ENCODE data around the gene KCP. TPM values are rescaled to one million over a fixed set of nuclear protein-coding genes. Genes with fewer than 3 reads are reported as not detected.

Gene KCP
- total RNA-seq, 1 experiment from 2014 or later, result 5.3 TPM

DNA sequence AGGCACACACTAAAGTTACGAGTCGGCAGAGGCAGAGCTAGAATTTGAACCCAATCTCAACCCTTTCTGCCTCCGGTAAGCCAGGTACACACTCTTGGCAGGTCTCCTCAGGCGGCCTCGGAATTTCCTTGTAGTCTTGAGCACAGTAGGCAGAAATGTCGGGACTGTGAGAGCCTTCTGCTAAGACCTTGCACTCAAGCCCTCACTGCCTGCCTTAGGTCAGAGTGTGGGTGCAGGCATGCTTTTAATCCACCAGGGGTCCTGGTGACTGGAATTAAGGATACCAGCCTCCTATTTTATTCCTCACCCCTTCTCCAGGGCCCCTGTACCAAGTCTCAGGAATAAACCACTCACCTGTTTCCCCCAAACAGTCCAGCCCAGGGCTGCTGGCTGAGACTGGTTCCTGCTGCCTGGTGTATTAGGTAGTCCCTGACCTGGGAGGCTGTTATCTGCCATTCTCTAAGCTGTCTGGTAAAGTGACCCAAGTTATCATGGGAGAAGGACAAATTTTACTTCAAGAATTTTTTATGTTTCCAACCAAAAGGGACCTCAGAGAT is 47.0 kb downstream of the KCP start:
- Histone ChIP-seq H4K8ac (replicated peaks; ENCODE audit: insufficient read length, low read depth, low read length) (no peak overlapping the region), H2BK120ac (ENCODE audit: low read depth, low read length, poor library complexity, severe bottlenecking) (no peak overlapping the region), H3K23me2 (ENCODE audit: insufficient read length, low read depth, low read length, poor library complexity, severe bottlenecking) (peaks cover 8% of the 10 kb centered on the region), H3K56ac (ENCODE audit: insufficient read length, low read depth, low read length) (no peak overlapping the region), H3T11ph (ENCODE audit: low read length) (no peak overlapping the region), H4K91ac (ENCODE audit: insufficient read length, low read depth, low read length) (no peak overlapping the region), H3K4me2 (ENCODE audit: insufficient read depth, insufficient read length, low read length) (peak overlapping the region; percentile 96), H3K14ac (ENCODE audit: insufficient read depth, low read length) (no peak overlapping the region), H3K27ac (ENCODE audit: insufficient read length, low read depth, low read length) (no peak overlapping the region), H3K9ac (ENCODE audit: extremely low read depth, insufficient read length, low read length) (peak overlapping the region; percentile 56), H2AFZ (ENCODE audit: low read length) (no peak overlapping the region), H2AK5ac (ENCODE audit: insufficient read length, low read length) (no peak overlapping the region), H3K4ac (ENCODE audit: low read depth, low read length) (no peak overlapping the region), H4K20me1 (ENCODE audit: control insufficient read depth, insufficient read depth, insufficient read length) (no peaks in the 10 kb centered on the region), H2BK20ac (ENCODE audit: low read depth, low read length, poor library complexity, severe bottlenecking) (no peak overlapping the region), H4K5ac (ENCODE audit: insufficient read length, low read depth, low read length) (no peak overlapping the region), H3K23ac (ENCODE audit: insufficient read length, low read depth, low read length) (no peak overlapping the region), H3K9me3 (ENCODE audit: control insufficient read depth, low read depth, low read length) (no peaks in the 10 kb centered on the region), H2BK12ac (ENCODE audit: insufficient read length, low read depth, low read length) (no peak overlapping the region), H2BK5ac (ENCODE audit: insufficient read length, low read length) (no peak overlapping the region), H3K79me1 (ENCODE audit: insufficient read depth, low read depth, low read length, poor library complexity, severe bottlenecking) (no peaks in the 10 kb centered on the region), H3K79me2 (ENCODE audit: insufficient read depth, low read length) (no peaks in the 10 kb centered on the region; the same call in 1 of the 2 replicates), H3K27me3 (ENCODE audit: insufficient read depth, low read length) (no peaks in the 10 kb centered on the region; the same call in 1 of the 2 replicates), H3K4me1 (ENCODE audit: insufficient read depth, low read length) (0 out of 2 replicates have a peak, but pooled peaks cover 3% of the 10 kb centered on the region), H2BK15ac (ENCODE audit: low read depth, low read length) (no peak overlapping the region), H3K18ac (ENCODE audit: insufficient read length, low read depth, low read length) (no peak overlapping the region)
- H3K4me3 Mint-ChIP-seq, result peak overlapping the region; percentile 97 to 98
- no CpG with 5 or more reads among the region's 6 CpGs for whole genome bisulfite sequencing (ENCODE audit: extremely low coverage, insufficient read length, low lambda C conversion rate)
- TF ChIP-seq, protein P1, sequence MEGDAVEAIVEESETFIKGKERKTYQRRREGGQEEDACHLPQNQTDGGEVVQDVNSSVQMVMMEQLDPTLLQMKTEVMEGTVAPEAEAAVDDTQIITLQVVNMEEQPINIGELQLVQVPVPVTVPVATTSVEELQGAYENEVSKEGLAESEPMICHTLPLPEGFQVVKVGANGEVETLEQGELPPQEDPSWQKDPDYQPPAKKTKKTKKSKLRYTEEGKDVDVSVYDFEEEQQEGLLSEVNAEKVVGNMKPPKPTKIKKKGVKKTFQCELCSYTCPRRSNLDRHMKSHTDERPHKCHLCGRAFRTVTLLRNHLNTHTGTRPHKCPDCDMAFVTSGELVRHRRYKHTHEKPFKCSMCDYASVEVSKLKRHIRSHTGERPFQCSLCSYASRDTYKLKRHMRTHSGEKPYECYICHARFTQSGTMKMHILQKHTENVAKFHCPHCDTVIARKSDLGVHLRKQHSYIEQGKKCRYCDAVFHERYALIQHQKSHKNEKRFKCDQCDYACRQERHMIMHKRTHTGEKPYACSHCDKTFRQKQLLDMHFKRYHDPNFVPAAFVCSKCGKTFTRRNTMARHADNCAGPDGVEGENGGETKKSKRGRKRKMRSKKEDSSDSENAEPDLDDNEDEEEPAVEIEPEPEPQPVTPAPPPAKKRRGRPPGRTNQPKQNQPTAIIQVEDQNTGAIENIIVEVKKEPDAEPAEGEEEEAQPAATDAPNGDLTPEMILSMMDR (conservative IDR thresholded peaks at IDR 0.05), result peak; percentile 66
- DNase-seq, result peak; percentile 71
- no peaks in the 10 kb centered on the region; a peak in 1 of 5 replicates for H3K9me3 Mint-ChIP-seq
- H3K4me1 Mint-ChIP-seq, result peaks cover 34 to 45% of the 10 kb centered on the region in 2 experiments
- peaks cover 12 to 18% (median 15%) of the 10 kb centered on the region in 3 experiments for H3K36me3 Mint-ChIP-seq (ENCODE audit: insufficient read depth in 1 of 3, low read depth in 3 of 3)
- H3K27me3 Mint-ChIP-seq (ENCODE audit: low read depth), result peaks cover 22% of the 10 kb centered on the region
- no peak overlapping the region for H3K27ac Mint-ChIP-seq
